ENCODE results near the gene ARL2.
A peak's percentile ranks its signal among the peaks of the same experiment; 100 is the strongest.

Gene ARL2

GRCh38 chr11:65051398-65051858 is 37.5 kb downstream of the ARL2 start:
- DNase-seq = no peak

GRCh38 chr11:65053827-65054508 is 40.0 kb downstream of the ARL2 start:
- DNase-seq = no peak

GRCh38 chr11:65055538-65055937 is 41.6 kb downstream of the ARL2 start:
- DNase-seq = no peak

- DNase-seq = no peak
These were observed 43.0 kb downstream of the ARL2 start for GRCh38 chr11:65056999-65057398.

- DNase-seq = no peak
These were observed 43.6 kb downstream of the ARL2 start for GRCh38 chr11:65057526-65057925.

- no peak for DNase-seq
These were observed 44.1 kb downstream of the ARL2 start for GRCh38 chr11:65058012-65058411.

GRCh38 chr11:65058419-65059054 is 44.6 kb downstream of the ARL2 start, which contains the start of gene NAALADL1:
Gene NAALADL1 (minus strand): TSS chr11:65058553. CDS start chr11:65058521, 32 bp downstream.
- no peak for DNase-seq

- no peak for DNase-seq
These were observed 45.6 kb downstream of the ARL2 start for GRCh38 chr11:65059523-65059922.

GRCh38 chr11:65059959-65060824 is 46.2 kb downstream of the ARL2 start:
- no peak for DNase-seq

- no peak for DNase-seq
These were observed 47.0 kb downstream of the ARL2 start for GRCh38 chr11:65060913-65061408.

- DNase-seq = no peak
These were observed 49.6 kb downstream of the ARL2 start for GRCh38 chr11:65063532-65063931.

GRCh38 chr11:65064847-65065240 is 50.9 kb downstream of the ARL2 start:
- DNase-seq = no peak

GRCh38 chr11:65065851-65066250 is 51.9 kb downstream of the ARL2 start:
- no peak for DNase-seq

GRCh38 chr11:65066315-65066714 is 52.4 kb downstream of the ARL2 start:
- no peak for DNase-seq

GRCh38 chr11:65066805-65067291 is 52.9 kb downstream of the ARL2 start:
- DNase-seq = no peak

GRCh38 chr11:65067446-65067845 is 53.5 kb downstream of the ARL2 start:
- no peak for DNase-seq

GRCh38 chr11:65069217-65069616 is 55.3 kb downstream of the ARL2 start:
- peak; percentile 15 for DNase-seq

Measured in kidney glomerular epithelial cell (primary cell).